Brain microvascular endothelial cell (primary cell): ENCODE measurements around the gene PHOSPHO1.

ENCODE experiments used
- DNase-seq: peaks from one replicate; pipeline ENCODE4 v3.0.0-alpha.2; 2020
- H3K27ac ChIP-seq: fragments of 250-450 bp; sonication (Bioruptor Pico); 2 replicates; pipeline ENCODE4 v1.5.1; 2020; ENCODE audit warnings: mild to moderate bottlenecking, moderate library complexity
- H3K27me3 ChIP-seq: fragments of 250-450 bp; sonication (Bioruptor Pico); replicated peaks from 2 replicates; pipeline ENCODE4 v1.5.1; 2020; ENCODE audit warnings: mild to moderate bottlenecking
- H3K36me3 ChIP-seq: fragments of 250-450 bp; sonication (Bioruptor Pico); replicated peaks from 2 replicates; pipeline ENCODE4 v1.5.1; 2020; ENCODE audit warnings: mild to moderate bottlenecking
- H3K4me3 ChIP-seq: 2 replicates; pipeline ENCODE4 v1.5.1; 2011; ENCODE audit warnings: low read depth, mild to moderate bottlenecking, control low read depth, low read length, moderate library complexity
- in situ Hi-C: cut with HindIII; loops from 2 replicates; pipeline ENCODE4 v1.10.0; 2017; ENCODE audit warnings: low sequenced_read_pairs, low pct_ligation_motif_present
- TF ChIP-seq, protein P1 (sequence below): IDR thresholded peaks from 2 replicates; pipeline ENCODE4 v1.5.1; 2011; ENCODE audit warnings: low read depth, mild to moderate bottlenecking, moderate library complexity, low read length, control low read depth, inconsistent platforms; ENCODE audit errors: missing control alignments

Gene PHOSPHO1

DNA sequence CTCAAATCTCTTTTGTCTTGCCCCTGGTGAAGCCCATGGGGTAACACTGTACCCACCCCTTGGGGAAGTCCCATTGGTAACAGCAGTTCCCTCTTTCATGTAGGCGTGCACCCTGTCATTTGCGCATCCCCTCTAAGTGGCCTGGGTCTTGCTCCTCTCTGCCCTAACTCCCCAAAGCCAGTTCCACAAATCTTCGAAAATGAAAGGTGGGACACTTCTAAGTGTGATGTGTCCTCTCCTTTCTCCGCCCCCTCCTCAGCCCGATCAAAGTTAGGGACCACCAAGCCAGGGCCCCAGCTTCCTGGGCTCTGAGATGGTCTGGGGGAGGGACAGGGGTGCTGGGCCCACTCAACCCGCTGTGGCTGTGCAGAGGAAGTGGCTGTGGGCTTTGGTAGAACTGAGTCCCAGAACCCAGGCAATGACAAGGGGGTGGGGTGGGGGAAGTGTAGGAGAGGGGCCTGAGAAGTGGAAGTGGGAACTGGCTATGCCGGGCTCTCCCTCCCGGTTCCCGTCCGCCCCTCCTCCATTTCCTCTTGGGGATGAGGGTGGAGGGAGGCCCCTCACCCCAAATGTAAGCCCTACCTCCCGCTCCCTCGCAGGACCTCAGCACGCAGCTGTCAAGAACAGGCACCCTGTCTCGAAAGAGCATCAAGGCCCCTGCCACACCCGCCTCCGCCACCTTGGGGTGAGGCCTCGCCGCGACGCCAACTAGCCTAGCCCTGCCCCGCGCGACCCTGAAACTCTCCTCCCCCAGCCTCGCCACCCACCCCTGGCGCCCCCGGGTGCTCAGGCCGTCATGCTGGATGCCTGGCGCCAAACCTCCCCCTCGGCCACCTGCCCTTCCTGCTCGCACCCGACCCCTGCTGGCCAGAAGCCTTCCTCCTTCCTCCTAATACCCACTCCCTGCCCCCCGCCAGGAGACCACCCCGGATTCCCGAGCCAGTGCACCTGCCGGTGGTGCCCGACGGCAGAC, 11.4 kb downstream of the PHOSPHO1 start:
- TF ChIP-seq, protein P1, sequence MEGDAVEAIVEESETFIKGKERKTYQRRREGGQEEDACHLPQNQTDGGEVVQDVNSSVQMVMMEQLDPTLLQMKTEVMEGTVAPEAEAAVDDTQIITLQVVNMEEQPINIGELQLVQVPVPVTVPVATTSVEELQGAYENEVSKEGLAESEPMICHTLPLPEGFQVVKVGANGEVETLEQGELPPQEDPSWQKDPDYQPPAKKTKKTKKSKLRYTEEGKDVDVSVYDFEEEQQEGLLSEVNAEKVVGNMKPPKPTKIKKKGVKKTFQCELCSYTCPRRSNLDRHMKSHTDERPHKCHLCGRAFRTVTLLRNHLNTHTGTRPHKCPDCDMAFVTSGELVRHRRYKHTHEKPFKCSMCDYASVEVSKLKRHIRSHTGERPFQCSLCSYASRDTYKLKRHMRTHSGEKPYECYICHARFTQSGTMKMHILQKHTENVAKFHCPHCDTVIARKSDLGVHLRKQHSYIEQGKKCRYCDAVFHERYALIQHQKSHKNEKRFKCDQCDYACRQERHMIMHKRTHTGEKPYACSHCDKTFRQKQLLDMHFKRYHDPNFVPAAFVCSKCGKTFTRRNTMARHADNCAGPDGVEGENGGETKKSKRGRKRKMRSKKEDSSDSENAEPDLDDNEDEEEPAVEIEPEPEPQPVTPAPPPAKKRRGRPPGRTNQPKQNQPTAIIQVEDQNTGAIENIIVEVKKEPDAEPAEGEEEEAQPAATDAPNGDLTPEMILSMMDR: peak; percentile 51
- no peak overlapping the region for H3K4me3 ChIP-seq
- in situ Hi-C loops: no loop called here
- H3K27ac ChIP-seq: no peak overlapping the region
- no peak for DNase-seq
- peaks cover 7% of the 10 kb centered on the region for H3K27me3 ChIP-seq
- no peaks in the 10 kb centered on the region for H3K36me3 ChIP-seq

DNA sequence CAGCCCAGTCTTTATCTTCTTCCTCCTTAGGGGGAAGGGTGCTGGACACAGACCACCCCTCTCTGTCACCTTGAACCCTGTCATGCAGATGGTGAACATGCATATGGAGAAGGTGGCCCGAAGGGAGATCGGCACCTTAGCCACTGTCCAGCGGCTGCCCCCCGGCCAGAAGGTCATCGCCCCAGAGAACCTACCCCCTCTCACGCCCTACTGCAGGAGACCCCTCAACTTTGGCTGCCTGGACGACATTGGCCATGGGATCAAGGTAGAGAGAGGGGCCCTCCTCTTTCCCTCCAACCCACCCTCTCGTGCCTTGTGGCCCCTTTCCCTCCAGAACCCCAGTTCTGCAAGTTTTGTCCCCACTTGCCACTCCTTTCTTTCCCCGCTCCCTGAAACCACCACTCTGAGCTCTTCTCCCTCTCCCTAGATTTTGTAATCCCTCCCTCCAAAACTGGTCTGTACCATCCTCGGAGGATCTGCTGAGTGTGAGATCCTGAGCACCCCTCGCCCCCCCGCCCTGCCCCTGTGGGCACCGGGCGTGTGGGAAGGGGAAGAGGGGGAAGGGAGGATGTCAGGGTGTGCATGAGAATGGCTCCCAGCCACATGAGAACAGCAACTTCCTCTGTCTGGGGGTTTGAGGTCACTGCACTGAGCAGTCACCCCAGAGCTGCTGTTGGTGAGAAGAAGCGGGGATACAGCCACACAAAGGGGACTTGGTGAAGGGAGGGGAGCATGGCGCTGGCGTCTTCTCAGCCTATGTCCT, 12.8 kb downstream of the PHOSPHO1 start:
- Histone ChIP-seq H3K27me3 (no peaks in the 10 kb centered on the region), H3K36me3 (no peaks in the 10 kb centered on the region), H3K4me3 (no peak overlapping the region), H3K27ac (no peak overlapping the region)
- DNase-seq: no peak
- in situ Hi-C loops: no loop called here
- TF ChIP-seq, protein P1: no peak

DNA sequence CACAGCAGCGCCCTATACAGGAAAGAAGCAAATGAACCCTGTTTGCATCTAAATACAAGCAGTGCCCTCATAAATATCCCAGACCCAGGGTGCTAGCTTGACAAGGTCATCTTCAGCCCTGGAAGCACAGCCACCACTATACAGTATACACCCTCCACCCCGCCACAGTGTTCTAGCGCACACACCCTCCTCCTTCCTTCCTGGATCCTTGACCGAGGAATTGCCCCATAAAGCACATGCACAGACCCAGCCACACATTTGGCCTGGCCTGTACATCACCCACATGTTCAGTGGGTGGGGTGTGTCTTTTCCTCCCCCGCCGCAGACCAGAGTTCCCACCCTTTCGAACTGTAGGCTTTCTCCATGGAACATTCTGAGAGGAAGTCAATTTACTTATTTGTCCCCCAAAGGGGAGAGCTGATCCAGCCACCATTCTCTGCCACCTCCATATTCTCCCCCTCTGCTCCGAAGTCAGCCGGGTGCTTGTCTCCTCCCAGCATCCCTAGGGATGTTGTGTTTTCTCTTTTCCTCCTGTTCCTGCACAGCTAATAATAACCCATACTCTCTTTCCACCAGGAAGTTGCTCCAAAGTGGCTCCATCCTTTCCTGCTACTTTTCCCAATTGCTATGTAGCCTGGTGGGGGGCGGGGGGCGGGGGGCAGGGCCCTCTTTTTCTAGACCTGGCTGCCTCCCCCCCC, 13.5 kb downstream of the PHOSPHO1 start:
- in situ Hi-C loops: no loop called here
- no peak for DNase-seq
- TF ChIP-seq, protein P1: no peak
- Histone ChIP-seq H3K27ac (no peak overlapping the region), H3K4me3 (no peak overlapping the region), H3K27me3 (no peaks in the 10 kb centered on the region), H3K36me3 (no peaks in the 10 kb centered on the region)

DNA sequence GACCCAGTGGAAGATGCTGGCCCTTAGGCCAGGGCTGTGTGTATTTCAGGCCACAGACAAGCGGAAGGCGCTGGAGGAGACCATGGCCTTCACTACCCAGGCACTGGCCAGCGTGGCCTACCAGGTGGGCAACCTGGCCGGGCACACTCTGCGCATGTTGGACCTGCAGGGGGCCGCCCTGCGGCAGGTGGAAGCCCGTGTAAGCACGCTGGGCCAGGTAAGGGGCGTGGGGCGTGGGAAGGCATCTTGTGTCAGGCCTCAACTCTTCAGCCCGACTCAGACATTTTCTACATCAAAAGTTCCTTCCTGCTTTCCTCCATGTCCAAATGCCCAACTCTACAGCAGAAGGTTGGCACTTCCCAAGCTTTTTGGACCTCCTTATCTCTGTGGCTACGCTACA, 14.1 kb downstream of the PHOSPHO1 start:
- Histone ChIP-seq H3K4me3 (no peak overlapping the region), H3K27me3 (no peaks in the 10 kb centered on the region), H3K27ac (no peak overlapping the region), H3K36me3 (no peaks in the 10 kb centered on the region)
- TF ChIP-seq, protein P1: no peak
- in situ Hi-C loops: no loop called here
- no peak for DNase-seq

DNA sequence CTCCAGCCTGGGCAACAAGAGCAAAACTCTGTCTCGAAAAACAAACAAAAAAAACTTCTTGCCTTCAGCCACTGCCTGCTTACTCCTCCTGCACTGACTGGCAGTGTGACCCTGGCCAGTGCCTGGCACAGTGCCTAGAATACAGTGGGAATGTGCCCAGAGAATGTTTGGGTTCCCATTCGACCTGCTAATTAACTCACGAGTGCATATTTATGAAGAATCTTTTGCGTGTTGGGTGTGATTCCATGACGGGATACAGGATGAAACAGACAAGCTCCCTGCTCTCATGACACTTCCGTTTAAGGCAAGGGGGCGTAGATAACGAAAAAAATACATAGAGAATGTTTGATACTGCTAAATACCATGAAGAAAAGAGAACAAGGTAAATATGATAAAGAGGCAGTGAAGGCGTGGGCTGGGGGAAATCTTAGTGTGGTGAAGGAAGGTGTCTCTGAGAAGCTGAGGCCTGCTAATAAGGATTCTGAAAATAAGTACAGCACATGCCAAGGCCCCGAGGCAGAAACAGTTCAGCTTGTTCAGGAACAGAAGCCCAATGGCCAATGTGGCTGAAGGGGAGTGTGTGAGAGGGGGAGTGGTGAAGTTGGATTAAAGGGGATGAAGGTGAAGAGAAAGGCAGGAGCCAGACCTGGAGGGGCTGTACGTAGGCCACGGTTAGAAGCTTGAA, 15.8 kb downstream of the PHOSPHO1 start:
- no peaks in the 10 kb centered on the region for H3K27me3 ChIP-seq
- in situ Hi-C loops: no loop called here
- no peak overlapping the region for H3K27ac ChIP-seq
- DNase-seq: no peak
- TF ChIP-seq, protein P1: no peak
- no peak overlapping the region for H3K4me3 ChIP-seq
- H3K36me3 ChIP-seq: no peaks in the 10 kb centered on the region
